Stimulated activated effector memory CD8-positive, alpha-beta T cell treated with anti-CD3 and anti-CD28 coated beads, Interleukin-12 subunit alpha, Interleukin-12 subunit beta, amount 100 ng/mL, for 72 hours (primary cell): ENCODE data around the gene VPS35.

ENCODE experiments used
- ATAC-seq: fragments of 150-1000 bp; cut with Tn5 transposase; 2 replicates; pipeline ENCODE4 v1.10.0; 2021
- DNase-seq, 2 donors: peaks; one replicate each; pipeline ENCODE4 v3.0.0; 2021 to 2022; ENCODE audit warnings: low spot score in 2 of 2
- H3K27ac Mint-ChIP-seq: one replicate; pipeline ENCODE4 v1.8.0; 2022; ENCODE audit warnings: mild to moderate bottlenecking, mixed read lengths
- H3K36me3 Mint-ChIP-seq: one replicate; pipeline ENCODE4 v1.8.0; 2022; ENCODE audit warnings: mild to moderate bottlenecking, mixed read lengths
- H3K4me1 Mint-ChIP-seq: one replicate; pipeline ENCODE4 v1.8.0; 2022; ENCODE audit warnings: mixed read lengths
- H3K4me3 Mint-ChIP-seq: one replicate; pipeline ENCODE4 v1.8.0; 2022; ENCODE audit warnings: mild to moderate bottlenecking, mixed read lengths
- H3K9me3 Mint-ChIP-seq: one replicate; pipeline ENCODE4 v1.8.0; 2022; ENCODE audit warnings: mixed read lengths

VPS35 gene

DNA sequence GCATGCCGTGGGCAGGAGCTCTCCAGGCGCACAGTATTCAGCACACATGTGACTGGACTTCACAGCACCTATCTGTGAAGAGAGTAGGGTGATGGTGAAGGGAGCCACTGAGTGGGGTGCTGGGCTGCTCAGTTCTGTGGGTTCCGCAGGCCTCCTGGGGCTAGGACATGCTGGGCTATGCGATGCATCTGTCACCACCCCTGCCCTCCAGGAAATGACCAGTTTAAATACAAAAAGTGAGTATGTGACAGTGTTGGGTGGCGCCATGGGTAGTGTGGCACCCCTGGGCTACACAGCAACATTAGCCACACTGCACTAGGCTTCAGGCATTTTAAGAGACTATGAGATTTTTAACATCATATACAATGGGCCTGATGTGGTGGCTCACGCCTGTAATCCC is 30.6 kb upstream of the VPS35 start:
- Mint-ChIP-seq H3K27ac (no peak overlapping the region), H3K4me1 (no peaks in the 10 kb centered on the region), H3K4me3 (no peak overlapping the region), H3K36me3 (no peaks in the 10 kb centered on the region), H3K9me3 (no peaks in the 10 kb centered on the region)
- no peak for ATAC-seq
- no peak for DNase-seq

DNA sequence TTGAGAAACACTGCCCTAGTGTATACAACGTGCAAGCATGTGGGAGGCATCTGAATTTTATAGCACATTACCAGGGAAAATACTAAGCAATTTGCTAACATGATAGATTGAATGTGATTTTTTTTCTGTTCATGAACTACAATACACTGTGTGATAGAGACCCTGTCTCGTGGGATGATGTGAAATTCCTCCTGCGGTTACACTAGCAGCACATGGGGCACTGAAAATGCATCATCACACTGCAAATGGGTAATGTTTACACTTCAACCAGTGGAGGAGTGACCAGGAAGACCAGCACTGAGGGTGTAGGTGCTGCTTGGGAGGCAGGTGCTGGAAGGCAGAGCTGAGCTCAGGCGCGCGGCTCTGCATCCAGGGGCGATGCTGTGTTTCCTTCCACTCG is 29.2 kb upstream of the VPS35 start:
- Mint-ChIP-seq H3K36me3 (no peaks in the 10 kb centered on the region), H3K4me3 (no peak overlapping the region), H3K9me3 (no peaks in the 10 kb centered on the region), H3K27ac (no peak overlapping the region), H3K4me1 (no peaks in the 10 kb centered on the region)
- ATAC-seq (no peak), DNase-seq (no peak)

DNA sequence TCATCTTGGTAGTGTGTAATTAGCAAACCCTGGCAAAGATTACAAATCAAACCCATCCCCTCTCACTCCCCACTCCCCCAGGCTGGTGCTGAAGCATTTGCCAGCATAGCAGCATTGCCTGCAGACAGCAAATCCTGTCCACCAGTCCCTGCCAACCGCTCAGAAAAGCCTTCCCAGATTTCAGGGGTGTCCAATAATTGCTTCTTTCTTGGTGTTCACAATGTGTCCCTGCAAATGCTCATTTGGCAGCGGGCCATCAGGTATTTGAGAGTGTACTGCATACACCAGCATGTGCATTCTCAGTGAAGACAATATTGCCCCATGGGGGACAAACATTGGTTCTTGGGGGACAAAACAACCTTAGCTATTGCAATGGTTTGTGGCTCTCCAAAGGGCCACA is 28.7 kb upstream of the VPS35 start:
- no peaks in the 10 kb centered on the region for H3K4me1 Mint-ChIP-seq
- ATAC-seq (no peak), DNase-seq (no peak)
- no peak overlapping the region for H3K4me3 Mint-ChIP-seq
- no peak overlapping the region for H3K27ac Mint-ChIP-seq
- H3K9me3 Mint-ChIP-seq: no peaks in the 10 kb centered on the region
- no peaks in the 10 kb centered on the region for H3K36me3 Mint-ChIP-seq

DNA sequence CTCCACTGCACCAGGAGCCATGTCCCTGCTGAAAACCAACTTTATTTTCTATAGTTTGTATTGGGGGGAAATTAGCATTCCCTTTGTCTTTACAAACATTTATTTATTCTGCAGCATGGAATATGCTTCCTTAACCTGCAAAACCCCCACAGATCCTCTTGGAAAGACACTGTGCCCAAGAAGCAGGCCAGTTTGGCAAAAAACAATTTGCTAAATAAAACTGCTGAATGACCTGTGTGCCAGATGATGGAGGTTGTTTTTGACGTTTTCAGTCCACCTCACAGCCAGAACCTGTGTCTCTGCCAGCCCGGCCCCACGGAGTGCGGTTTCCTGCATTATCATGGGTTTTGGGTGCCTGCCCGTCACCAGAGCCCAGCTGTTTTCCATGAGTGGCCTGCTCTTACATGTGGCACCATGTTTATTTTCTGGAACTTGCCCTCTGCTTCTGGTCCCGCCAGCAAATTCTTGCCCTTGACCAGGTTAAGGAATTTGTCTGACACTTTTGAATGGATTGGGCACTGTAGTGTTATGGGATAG is 26.9 kb upstream of the VPS35 start:
- Mint-ChIP-seq H3K27ac (no peak overlapping the region), H3K4me3 (no peak overlapping the region), H3K4me1 (no peaks in the 10 kb centered on the region), H3K9me3 (no peaks in the 10 kb centered on the region), H3K36me3 (no peaks in the 10 kb centered on the region)
- ATAC-seq (no peak), DNase-seq (no peak)

DNA sequence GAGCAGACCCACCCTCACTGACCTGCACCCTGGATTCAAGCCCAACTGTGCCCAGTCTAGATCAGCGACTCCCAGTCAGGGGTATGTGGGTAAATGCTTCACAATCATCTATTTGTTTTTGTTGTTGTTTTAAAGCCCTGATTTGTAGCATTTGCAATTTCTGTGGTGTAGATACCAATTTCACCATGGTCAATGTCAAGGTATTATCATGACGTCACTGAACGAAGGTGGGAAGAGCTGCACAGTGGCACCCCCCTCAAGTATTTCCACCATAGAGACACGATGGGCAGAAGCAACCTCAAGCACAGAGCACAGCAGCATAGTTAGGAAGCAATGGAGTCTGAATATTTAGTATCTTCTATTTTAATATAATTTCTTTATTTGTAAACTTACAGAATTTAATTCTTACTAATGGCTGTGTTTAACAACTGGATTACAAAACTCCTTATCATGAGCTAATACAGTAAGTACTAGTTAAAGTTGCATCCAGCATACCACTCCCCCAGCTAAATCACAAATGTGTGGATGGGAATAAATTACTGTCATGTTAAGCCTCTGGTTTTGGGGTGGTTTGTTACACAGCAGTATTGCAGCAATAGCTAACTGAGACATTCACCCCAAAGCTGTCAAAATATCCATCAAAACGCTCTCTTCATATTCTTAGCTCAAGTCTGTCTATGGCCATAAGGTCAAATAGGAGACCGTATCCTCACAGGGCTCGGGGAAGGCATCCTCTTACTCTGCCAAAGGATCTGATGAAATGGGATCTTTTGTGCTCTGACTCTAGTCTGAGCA is 26.0 kb upstream of the VPS35 start:
- H3K27ac Mint-ChIP-seq: no peak overlapping the region

DNA sequence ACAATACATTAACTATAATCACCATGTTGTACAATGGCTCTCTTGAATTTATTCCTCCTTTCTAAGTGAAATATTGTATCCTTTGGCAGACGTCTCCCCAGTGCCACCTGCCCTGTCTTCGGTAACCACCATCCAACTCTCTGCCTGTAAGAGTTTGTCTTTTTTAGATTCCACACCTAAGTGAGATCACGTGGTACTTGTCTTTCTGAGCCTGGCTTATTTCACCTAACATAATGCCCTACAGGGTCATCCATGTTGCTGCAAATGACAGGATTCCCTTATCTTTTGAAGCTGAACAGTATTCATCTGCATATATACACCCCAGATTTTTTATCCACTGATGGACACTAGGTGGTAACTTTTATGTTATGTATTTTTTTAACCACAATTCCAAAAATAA is 24.7 kb upstream of the VPS35 start:
- H3K4me1 Mint-ChIP-seq: no peaks in the 10 kb centered on the region
- no peak overlapping the region for H3K27ac Mint-ChIP-seq
- DNase-seq: no peak
- no peaks in the 10 kb centered on the region for H3K36me3 Mint-ChIP-seq
- no peak overlapping the region for H3K4me3 Mint-ChIP-seq
- ATAC-seq: no peak
- no peaks in the 10 kb centered on the region for H3K9me3 Mint-ChIP-seq

More for the DNA sequence above, 26.0 kb upstream of the VPS35 start:
- DNase-seq (no peak), ATAC-seq (no peak)
- no peak overlapping the region for H3K4me3 Mint-ChIP-seq
- H3K9me3 Mint-ChIP-seq: no peaks in the 10 kb centered on the region
- no peaks in the 10 kb centered on the region for H3K4me1 Mint-ChIP-seq
- H3K36me3 Mint-ChIP-seq: no peaks in the 10 kb centered on the region

DNA sequence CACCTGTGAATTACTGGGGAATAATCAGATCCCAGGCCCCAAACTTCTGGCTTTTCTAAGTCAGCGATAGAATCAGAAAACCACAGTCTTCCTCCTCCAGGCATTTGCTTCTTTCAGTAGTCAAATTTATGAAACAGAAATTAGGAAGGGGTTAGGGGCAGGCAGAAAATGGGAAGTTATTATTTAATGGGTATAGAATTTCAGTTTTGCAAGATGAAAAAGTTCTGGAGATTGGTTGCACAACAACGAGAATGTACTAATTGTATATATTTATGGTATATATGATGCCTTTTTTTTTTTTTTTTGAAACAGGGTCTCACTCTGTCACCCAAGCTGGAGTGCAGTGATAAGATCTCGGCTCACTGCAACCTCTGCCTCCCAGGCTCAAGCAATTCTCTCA is 23.9 kb upstream of the VPS35 start:
- ATAC-seq (no peak), DNase-seq (no peak)
- Mint-ChIP-seq H3K4me3 (no peak overlapping the region), H3K36me3 (no peaks in the 10 kb centered on the region), H3K27ac (no peak overlapping the region), H3K4me1 (no peaks in the 10 kb centered on the region), H3K9me3 (no peaks in the 10 kb centered on the region)

DNA sequence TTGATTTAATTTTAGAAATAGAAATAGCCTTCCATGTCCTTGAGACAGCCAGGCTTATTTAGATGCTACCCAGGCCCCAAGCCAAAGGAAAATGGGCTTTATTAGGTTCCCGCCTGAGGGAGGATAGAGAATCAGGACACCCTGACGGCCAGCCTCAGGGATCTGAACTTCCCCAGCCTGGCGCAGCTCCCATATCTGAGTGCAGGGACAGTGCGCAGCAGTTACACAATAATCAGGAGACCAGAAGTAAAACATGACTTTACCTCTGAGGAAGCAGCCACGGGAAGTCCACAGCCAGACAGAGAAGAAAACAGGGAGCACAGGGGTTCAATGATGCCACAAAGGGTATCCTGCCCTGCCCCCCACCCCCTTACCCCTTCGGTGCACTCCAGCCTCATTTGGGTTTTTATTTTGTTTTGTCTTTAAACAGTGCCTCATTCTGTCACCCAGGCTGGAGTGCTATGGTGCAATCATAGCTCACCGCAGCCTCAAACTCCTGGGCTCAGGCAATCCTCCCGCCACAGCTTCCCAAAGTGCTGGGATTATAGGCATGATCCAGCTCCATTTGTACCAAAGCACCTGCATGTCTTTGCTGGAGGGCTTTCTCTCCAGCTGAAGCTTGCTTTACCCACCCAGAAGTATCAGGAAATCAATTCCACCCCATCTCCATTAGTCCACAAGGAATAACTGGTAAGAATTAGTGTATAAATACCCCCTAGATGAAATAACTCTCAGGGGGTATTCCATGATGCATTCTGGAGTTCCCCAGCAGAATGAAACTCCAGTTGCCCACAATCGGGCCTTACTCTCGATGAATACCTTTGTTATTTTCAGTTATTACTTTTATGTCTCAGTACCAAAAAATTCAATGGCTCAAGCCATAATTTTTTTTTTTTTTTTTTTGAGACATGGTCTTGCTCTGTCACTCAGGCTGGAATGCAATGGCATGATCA is 22.4 kb upstream of the VPS35 start:
- Mint-ChIP-seq H3K27ac (no peak overlapping the region), H3K36me3 (no peaks in the 10 kb centered on the region), H3K4me3 (no peak overlapping the region), H3K9me3 (no peaks in the 10 kb centered on the region), H3K4me1 (no peaks in the 10 kb centered on the region)
- no peak for ATAC-seq
- no peak for DNase-seq

DNA sequence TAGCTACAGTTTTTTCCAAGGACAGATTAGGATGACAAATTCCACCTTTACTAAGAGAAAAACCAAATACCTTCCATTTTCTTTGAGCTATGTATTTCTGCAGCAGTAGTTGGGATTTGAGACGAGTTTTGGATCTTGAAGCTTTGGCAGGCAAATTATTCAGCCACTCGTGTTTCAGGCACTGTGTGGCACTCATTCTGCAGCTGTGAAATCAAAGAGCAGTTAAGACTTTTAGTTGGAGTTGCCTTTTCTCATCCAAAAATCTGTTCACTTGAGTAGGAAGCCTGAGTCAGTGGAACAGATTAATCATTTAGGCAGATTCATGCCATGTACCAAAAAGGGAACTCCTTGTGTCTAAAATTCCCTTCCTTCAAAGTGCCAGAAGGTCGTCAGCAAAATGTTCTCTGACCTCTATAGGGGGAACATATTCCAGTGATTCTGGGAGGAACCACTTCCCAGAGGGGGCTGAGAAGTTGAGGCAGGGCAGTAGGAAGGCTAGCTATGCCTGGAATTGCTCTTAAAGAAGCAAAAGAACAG is 20.6 kb upstream of the VPS35 start:
- H3K36me3 Mint-ChIP-seq: no peaks in the 10 kb centered on the region
- ATAC-seq (no peak), DNase-seq (peak in 1 of 2 donors; percentile 32)
- no peaks in the 10 kb centered on the region for H3K9me3 Mint-ChIP-seq
- no peak overlapping the region for H3K4me3 Mint-ChIP-seq
- H3K27ac Mint-ChIP-seq: no peak overlapping the region
- H3K4me1 Mint-ChIP-seq: no peaks in the 10 kb centered on the region

DNA sequence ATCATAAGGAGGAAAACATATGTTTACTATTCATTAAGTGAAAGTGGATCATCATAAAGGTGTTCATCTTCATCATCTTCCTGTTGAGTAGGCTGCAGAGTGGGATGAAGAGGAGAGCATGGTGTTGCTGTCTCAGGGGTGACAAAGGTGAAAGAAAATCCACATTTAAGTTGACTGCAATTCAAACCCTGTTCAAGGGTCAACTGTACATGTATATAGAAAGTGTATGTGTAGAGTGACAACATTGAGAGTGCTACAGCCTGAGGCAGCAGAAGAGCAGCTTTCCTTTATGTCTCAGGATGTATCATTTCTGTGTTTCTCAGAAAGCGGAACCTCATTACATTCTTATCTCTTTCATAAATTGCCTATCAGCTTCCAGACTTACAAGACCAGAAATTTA is 17.7 kb upstream of the VPS35 start:
- Mint-ChIP-seq H3K4me1 (no peaks in the 10 kb centered on the region), H3K27ac (no peak overlapping the region), H3K9me3 (no peaks in the 10 kb centered on the region), H3K4me3 (no peak overlapping the region), H3K36me3 (no peaks in the 10 kb centered on the region)
- DNase-seq (peak in 1 of 2 donors; percentile 35), ATAC-seq (peak; percentile 72)

DNA sequence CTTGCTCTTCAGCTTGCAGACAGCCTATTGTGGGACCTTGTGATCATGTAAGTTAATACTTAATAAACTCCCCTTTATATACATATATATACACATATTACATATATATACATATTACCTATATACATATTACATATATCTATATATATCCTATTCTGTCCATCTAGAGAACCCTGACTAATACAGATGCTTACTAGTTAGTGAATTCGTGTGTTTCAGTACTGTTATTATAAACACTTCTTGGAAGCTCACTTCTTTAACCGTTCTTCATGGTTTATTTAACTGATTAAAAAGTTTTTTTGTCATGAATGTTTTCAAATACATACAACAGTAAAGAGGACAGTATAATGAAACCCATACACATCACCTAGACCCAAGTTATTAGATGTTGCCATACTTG is 13.1 kb upstream of the VPS35 start:
- Mint-ChIP-seq H3K9me3 (no peaks in the 10 kb centered on the region), H3K36me3 (peaks cover 16% of the 10 kb centered on the region), H3K4me3 (no peak overlapping the region), H3K27ac (no peak overlapping the region), H3K4me1 (no peaks in the 10 kb centered on the region)
- DNase-seq: no peak
- peak; percentile 66 for ATAC-seq

DNA sequence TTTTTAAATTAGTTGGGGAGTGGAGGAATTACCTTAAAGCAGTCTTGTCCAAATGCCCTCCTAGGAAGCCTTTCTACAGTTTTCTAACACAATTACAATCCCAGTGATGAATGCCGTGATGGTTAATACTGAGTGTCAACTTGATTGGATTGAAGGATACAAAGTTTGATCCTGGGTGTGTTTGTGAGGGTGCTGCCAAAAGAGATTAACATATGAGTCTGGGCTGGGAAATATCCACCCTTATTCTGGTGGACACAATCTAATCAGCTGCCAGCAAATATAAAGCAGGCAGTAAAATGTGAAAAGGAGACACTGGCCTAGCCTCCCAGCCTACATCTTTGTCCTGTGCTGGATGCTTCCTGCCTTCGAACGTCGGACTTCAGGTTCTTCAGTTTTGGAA is 12.6 kb upstream of the VPS35 start:
- no peak for ATAC-seq
- no peak overlapping the region for H3K27ac Mint-ChIP-seq

DNA sequence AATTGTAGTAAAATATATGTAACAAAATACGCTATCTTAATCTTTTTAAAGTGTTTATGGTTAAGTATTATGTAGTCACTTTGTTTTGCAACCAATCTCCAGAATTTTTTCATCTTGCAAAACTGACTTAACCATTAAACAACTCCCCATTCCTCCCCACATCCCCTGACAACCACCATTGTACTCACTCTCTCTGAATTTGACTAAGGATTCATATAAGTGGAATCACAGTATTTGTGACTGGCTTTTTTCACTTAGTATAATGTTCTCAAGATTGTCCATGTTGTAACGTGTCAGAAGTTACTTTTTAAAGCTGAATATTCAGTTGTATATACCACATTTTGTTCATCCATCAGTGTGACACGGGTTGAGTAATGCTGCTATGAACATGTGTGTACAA is 11.1 kb upstream of the VPS35 start:
- peak; percentile 42 for ATAC-seq
- Mint-ChIP-seq H3K27ac (no peak overlapping the region), H3K36me3 (peaks cover 36% of the 10 kb centered on the region), H3K4me3 (no peak overlapping the region), H3K9me3 (no peaks in the 10 kb centered on the region), H3K4me1 (no peaks in the 10 kb centered on the region)
- DNase-seq: no peak

More for the DNA sequence above, 12.6 kb upstream of the VPS35 start:
- no peak overlapping the region for H3K4me3 Mint-ChIP-seq
- DNase-seq: no peak
- no peaks in the 10 kb centered on the region for H3K9me3 Mint-ChIP-seq
- H3K4me1 Mint-ChIP-seq: no peaks in the 10 kb centered on the region
- peaks cover 20% of the 10 kb centered on the region for H3K36me3 Mint-ChIP-seq

DNA sequence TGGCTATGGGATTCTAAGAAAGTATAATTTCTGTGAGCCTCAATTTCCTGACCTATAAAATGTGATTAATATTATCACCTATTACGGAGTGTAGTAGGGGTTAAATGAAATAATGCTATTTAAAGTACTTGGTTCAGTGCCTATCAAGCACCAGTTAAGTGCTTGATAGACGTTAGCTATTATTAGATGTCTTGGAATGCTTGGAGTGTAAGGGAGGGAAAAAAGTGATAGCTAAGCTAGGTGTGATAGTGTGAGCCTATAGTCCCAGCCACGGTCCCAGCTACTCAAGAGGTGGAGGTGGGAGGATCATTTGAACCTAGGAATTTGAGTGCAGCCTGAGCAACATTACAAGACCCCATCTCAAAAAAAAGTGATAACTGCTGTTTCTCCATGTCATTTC is 8.0 kb upstream of the VPS35 start:
- peaks cover 60% of the 10 kb centered on the region for H3K36me3 Mint-ChIP-seq
- H3K9me3 Mint-ChIP-seq: no peaks in the 10 kb centered on the region
- ATAC-seq: no peak
- no peak overlapping the region for H3K27ac Mint-ChIP-seq
- DNase-seq: no peak
- no peaks in the 10 kb centered on the region for H3K4me1 Mint-ChIP-seq
- H3K4me3 Mint-ChIP-seq: no peak overlapping the region

DNA sequence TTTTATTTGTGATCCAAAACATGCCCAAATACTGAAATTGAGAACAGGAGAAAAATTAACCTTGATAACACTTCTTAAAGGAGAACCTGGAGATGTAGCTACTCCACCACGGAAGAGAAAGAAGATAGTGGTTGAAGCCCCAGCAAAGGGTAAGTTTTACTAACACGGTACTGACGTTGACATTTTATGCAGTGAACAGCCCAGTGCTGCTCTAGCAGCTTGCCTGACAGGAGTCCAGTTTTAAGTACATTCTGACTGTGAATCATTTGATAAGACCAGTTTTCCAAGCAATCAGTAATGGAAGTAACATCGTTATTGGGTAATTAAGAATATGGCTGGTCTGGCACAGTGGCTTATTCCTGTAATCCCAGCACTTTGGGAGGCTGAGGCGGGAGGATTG is 7.0 kb upstream of the VPS35 start:
- peaks cover 6% of the 10 kb centered on the region for H3K4me1 Mint-ChIP-seq
- no peak overlapping the region for H3K27ac Mint-ChIP-seq
- no peaks in the 10 kb centered on the region for H3K9me3 Mint-ChIP-seq
- H3K4me3 Mint-ChIP-seq: no peak overlapping the region
- DNase-seq (no peak), ATAC-seq (no peak)
- H3K36me3 Mint-ChIP-seq: peaks cover 66% of the 10 kb centered on the region
